ENCODE data around the gene DEXI.

DEXI gene

GRCh38 chr16:10888320-10888937 lies 53.8 kb downstream of the DEXI start:
- no peak for DNase-seq

- DNase-seq = no peak
Measured at GRCh38 chr16:10885246-10885645, 57.0 kb downstream of the DEXI start.

DNA sequence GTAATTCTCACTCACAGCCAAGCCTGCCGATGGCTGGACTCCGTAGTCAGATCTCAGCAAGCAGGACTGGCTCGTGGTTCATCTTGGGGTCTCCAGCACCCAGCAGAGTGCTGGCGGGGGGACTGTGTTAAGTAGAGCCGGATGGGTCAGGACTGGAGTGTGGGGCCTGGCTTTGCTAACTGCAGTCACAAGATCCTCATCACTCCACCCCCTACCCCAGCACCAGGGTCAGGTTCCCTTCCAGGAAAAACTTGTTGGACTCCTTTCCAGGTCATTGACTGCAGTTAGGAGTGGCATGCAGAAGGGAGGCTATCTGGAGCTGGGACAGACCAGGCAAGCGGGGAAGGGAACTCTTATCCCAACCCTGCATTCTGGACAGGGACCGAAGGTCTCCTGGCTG lies 59.3 kb downstream of the DEXI start:
- DNase-seq = no peak

GRCh38 chr16:10881479-10882030 lies 60.7 kb downstream of the DEXI start:
- no peak for DNase-seq

- no peak for DNase-seq
Measured at GRCh38 chr16:10880594-10881452, 61.4 kb downstream of the DEXI start.

DNA sequence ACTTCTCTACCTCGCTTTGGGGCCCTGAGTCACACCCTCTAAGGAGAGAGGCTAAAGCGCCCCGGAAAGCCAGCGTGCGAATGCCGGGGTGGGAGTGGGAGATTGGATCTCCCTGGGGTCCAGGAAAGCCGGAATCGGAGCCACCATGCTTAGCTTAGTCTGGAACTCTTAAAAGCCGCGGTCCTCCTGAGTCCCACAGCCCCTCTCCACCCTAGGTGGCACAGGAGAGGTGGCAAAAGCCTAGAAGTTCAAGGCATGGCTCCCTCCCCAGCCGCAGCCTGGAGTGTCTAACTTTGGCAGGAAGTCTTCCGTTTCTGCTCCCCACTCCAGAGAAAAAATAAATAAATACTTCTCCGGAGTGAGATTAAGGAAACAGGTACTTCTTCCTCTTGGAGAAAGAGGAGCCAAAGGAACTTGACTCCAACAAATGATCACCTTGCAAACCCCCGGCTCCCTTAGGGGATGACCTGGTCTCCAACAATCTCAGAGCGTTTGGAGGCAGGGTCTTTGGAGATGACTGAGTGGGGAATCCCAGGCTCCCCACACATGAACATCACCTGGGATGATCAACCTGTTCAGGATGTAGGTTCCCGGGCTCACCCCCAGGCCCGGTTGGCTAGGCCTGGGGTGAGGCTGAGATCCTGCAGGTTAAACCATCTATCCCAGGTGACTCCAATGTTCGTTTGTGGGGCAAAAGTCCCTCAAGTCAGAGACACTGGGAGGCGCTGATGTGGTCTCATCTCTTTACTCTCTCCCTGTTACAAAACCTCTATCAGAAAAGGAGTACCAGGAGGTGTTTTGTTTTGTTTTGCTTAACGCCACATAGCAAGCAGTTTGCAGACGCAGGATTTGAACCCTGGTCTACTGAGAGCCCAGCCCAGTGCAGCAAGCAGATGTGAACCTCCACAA lies 62.3 kb downstream of the DEXI start:
- no peak for DNase-seq
